22Rv1 (cell line): Measurements from ENCODE around the gene RGS3.
A peak's percentile ranks its signal among the peaks of the same experiment; 100 is the strongest.

ENCODE experiments used
- H3K27ac ChIP-seq: fragments of 450-650 bp; 2 replicates; pipeline ENCODE4 v1.5.1; 2017
- CTCF ChIP-seq: fragments of 450-650 bp; IDR thresholded peaks from 2 replicates; pipeline ENCODE4 v1.5.1; 2017; ENCODE audit warnings: mild to moderate bottlenecking
- ZFX ChIP-seq: fragments of 450-650 bp; IDR thresholded peaks from 2 replicates; pipeline ENCODE4 v1.6.1; 2017; ENCODE audit warnings: antibody characterized with exemption, borderline replicate concordance

Gene RGS3

GRCh38 chr9:113573959-113574352, 110.4 kb downstream of the RGS3 start:
- H3K27ac ChIP-seq = peak overlapping the region; percentile 36
- no peak for TF ChIP-seq CTCF
- TF ChIP-seq ZFX = no peak

GRCh38 chr9:113574441-113575262, 111.1 kb downstream of the RGS3 start:
- TF ChIP-seq ZFX = no peak
- no peak for TF ChIP-seq CTCF
- H3K27ac ChIP-seq = peak overlapping the region; percentile 36

- TF ChIP-seq CTCF = no peak
- no peak for TF ChIP-seq ZFX
- H3K27ac ChIP-seq = peak overlapping the region; percentile 32; the same call in 1 of the 2 replicates
These were observed 114.2 kb downstream of the RGS3 start for GRCh38 chr9:113577525-113578261.

GRCh38 chr9:113578279-113578865, 114.8 kb downstream of the RGS3 start:
- peak overlapping the region; percentile 72 for H3K27ac ChIP-seq

GRCh38 chr9:113578882-113579282, 115.4 kb downstream of the RGS3 start:
- H3K27ac ChIP-seq = peak overlapping the region; percentile 72

More at GRCh38 chr9:113578279-113578865, 114.8 kb downstream of the RGS3 start:
- TF ChIP-seq CTCF (no peak), ZFX (no peak)

GRCh38 chr9:113579283-113580040, 115.9 kb downstream of the RGS3 start:
- TF ChIP-seq CTCF (no peak), ZFX (no peak)
- peak overlapping the region; percentile 72 for H3K27ac ChIP-seq

More at GRCh38 chr9:113578882-113579282, 115.4 kb downstream of the RGS3 start:
- TF ChIP-seq ZFX = no peak
- TF ChIP-seq CTCF = no peak
